Stimulated activated CD8-positive, alpha-beta memory T cell treated with anti-CD3 and anti-CD28 coated beads, Interleukin-7, amount 100 ng/mL, for 24 hours (primary cell): ENCODE measurements around the gene RIMBP3B.
"Not testable (repeated sequence)": the region's sequence is repeated elsewhere in the genome, so short reads cannot be mapped to it uniquely, and the experiment has no call there.

Experiments
- DNase-seq: peaks from one replicate; pipeline ENCODE4 v3.0.0-alpha.2; 2020; ENCODE audit warnings: low read depth

The RIMBP3B gene, protein sequence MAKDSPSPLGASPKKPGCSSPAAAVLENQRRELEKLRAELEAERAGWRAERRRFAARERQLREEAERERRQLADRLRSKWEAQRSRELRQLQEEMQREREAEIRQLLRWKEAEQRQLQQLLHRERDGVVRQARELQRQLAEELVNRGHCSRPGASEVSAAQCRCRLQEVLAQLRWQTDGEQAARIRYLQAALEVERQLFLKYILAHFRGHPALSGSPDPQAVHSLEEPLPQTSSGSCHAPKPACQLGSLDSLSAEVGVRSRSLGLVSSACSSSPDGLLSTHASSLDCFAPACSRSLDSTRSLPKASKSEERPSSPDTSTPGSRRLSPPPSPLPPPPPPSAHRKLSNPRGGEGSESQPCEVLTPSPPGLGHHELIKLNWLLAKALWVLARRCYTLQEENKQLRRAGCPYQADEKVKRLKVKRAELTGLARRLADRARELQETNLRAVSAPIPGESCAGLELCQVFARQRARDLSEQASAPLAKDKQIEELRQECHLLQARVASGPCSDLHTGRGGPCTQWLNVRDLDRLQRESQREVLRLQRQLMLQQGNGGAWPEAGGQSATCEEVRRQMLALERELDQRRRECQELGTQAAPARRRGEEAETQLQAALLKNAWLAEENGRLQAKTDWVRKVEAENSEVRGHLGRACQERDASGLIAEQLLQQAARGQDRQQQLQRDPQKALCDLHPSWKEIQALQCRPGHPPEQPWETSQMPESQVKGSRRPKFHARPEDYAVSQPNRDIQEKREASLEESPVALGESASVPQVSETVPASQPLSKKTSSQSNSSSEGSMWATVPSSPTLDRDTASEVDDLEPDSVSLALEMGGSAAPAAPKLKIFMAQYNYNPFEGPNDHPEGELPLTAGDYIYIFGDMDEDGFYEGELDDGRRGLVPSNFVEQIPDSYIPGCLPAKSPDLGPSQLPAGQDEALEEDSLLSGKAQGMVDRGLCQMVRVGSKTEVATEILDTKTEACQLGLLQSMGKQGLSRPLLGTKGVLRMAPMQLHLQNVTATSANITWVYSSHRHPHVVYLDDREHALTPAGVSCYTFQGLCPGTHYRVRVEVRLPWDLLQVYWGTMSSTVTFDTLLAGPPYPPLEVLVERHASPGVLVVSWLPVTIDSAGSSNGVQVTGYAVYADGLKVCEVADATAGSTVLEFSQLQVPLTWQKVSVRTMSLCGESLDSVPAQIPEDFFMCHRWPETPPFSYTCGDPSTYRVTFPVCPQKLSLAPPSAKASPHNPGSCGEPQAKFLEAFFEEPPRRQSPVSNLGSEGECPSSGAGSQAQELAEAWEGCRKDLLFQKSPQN (N-terminal part only)

DNA sequence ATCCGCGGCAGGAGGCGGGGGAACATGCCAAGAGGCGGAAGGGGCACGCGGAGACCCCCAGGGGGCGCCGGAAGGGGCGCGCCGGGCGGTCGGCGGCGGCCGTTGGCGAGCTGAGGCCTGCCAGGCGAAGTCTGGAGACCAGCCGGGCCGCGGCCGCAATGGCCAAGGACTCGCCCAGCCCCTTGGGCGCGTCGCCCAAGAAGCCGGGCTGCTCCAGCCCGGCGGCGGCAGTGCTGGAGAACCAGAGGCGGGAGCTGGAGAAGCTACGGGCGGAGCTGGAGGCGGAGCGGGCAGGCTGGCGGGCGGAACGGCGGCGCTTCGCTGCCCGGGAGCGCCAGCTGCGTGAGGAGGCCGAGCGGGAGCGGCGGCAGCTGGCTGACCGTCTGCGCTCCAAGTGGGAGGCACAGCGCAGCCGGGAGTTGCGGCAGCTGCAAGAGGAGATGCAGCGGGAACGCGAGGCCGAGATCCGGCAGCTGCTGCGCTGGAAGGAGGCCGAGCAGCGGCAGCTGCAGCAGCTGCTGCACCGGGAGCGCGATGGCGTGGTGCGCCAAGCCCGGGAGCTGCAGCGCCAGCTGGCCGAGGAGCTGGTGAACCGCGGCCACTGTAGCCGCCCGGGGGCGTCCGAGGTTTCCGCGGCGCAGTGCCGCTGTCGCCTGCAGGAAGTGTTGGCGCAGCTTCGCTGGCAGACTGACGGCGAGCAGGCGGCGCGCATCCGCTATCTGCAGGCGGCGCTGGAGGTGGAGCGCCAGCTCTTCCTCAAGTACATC lies at the start of gene RIMBP3B:
Gene RIMBP3B, plus strand, starts transcription at position 51 of the 767 bp plus-strand sequence. Its CDS starts 108 bp downstream, at position 159.
- not testable (repeated sequence) for DNase-seq

DNA sequence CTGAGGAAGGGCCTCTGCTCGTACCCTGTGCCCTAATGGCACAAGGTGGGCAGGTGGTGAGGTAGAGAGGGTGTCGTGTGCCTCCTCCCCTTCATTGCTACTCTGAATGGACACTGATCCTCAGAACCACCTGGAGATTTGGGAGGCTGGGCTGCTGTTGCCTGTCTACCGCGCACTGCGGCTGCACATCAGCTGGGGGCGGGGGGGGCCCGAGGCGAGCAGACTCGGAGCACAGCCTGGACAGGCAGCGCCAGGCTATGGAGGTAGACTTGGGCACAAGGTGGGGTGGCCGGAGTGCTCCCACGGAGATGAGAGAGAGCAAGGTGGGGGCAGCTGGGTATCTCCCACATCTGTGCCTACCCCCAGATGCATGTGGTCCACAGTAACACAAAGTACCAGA lies 26.0 kb upstream of the RIMBP3B start:
- not testable (repeated sequence) for DNase-seq

DNA sequence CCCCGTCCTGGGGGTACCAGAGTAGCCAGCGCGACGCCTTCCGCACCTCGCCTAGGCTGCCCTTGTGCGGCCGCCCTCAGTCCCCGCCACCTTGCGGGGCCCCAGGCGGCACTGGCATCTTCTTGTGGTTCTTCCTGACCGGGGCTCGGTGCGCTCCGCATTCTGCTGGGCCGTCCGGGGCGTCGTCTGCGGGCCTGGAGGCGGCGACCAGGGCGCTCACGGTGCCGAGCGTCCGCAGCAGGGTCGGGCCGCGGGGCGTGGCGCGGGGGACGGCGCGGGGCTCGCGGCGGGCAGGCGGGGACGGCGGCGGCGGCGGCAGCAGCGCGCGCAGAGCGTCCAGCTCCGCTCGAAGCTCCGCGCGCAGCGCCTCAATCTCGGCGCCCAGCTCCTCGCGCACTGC lies 23.0 kb upstream of the RIMBP3B start:
- DNase-seq: not testable (repeated sequence)

DNA sequence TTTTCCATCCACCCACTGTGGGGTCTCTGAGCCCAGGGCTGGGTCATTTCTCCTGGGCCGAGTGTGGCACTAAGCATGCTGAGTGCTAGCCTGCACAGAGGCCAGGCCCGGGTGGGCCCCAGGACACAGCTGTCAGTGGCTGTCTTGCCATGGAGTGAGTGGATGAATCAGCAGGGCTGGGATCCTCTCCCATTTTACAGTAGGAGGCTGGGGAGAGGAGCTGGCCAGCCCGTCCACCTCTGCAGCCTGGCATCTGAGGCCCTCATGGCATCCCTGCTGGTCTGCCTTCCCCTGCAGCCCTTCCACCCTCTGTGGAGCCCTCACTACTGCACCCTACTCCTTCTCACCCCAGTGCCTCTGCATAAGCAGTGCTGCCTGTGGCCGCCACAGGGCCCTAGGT lies 21.1 kb upstream of the RIMBP3B start:
- DNase-seq: not testable (repeated sequence)

DNA sequence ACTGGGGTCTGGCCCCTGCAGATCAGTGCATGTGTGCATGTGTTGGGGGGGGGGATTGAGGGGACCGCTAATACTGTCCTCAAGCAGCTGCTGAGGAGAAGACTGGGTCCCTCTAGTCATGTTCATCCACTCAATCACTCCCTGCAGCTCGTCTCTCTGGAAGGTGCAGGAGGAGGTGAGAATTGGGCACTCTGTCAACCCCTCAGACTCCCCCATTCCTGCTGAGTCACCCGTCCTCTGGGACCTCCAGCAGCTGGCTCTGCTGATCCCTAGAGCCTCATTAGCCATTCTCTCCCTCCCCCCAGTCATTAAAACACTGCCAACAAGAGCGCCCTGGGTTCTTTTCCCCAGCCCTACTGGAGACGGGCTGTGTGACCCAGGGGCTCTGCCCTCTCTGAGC lies 20.5 kb upstream of the RIMBP3B start:
- DNase-seq: not testable (repeated sequence)

DNA sequence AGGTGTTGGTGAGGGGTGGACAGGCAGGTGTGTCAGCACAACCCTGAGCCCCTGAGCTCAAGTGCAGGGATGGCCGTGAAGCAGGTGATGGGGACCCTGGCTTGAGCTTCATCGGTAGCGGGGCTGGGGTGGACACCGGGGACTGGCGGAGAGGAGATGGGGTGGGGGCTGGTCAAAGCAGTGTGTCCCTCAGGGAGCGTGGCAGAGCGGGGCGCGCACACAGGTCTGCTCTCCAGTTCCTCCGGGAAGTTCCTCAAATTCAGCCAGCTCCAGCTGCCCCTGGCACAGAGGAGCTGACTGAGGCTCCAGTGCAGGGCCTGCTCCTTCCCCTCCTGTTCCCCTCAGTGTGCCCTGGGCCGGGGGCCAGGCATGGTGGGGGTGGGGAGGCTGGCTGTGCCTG lies 19.7 kb upstream of the RIMBP3B start:
- DNase-seq: not testable (repeated sequence)

DNA sequence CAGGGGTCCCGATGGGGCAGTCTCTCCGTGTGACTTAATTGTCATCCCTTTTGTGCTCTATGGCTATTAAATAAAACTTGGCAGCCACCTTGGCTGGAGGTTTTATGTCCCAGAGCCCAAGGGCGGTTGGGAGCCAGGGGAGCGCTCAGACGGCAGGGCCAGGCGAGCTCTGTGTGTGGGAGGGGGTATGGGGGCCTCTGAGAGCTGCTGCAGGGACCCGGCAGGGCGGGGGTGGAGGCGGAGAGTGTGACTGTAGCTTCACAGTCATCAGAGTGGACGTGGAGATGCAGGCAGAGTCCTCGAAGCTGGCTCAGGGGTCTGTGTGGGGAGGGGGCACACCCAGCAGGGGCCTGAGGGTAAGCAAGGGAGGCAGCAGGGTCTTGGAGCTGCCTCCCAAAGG lies 19.2 kb upstream of the RIMBP3B start:
- DNase-seq: not testable (repeated sequence)

DNA sequence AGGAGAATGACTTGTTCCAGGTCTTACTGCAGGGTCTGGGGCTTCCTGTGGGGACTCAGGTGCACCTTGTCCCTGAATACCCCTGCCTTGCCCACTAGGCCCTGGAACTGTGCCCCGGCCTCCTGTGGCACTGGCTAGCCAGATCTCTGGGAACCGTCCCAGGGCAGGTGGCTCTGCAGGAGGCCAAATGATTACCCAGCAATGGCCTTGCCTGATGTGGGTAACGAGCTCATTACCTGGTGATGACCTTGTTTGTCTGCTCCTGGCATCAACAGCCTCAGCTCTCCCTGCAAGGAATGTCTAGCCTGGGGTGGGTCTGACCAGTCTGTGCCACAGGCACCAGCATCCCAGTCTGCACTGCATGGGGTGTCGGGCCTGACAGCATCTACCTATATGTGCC lies 18.2 kb upstream of the RIMBP3B start:
- DNase-seq: not testable (repeated sequence)

DNA sequence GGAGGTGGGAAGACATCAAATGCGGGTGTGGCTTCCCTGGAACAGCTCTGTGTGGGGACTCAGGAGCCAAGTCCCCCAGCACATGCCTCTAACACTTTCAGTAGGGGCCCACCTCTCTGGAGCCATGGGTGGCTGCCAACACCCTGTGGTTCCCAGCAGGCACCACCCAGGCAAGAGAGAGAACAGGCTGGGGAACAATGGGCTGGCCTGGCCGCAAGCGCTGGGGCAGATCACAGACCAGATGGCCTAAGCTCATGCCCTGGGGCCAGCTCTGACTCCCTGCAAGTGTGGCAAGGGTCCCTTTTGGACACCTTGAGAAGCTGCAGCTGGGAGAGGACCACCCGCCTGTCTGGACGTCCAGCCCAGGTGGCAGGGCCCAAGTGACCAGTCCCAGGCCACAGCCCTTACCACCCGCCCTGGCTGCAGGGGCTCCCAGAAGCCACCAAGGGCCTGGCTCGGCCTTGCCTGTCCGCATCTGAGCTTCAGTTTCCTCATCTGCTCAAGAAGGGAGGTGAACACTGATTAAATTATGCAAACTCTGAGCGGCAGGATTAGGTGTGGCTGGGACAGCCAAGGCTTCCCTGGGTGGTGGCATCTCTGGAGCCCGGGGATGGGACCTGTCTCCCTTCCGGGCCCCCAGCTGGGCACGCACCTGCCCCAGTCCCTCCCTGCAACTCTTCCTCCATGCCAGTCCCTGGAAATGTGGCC lies 14.8 kb upstream of the RIMBP3B start:
- not testable (repeated sequence) for DNase-seq

DNA sequence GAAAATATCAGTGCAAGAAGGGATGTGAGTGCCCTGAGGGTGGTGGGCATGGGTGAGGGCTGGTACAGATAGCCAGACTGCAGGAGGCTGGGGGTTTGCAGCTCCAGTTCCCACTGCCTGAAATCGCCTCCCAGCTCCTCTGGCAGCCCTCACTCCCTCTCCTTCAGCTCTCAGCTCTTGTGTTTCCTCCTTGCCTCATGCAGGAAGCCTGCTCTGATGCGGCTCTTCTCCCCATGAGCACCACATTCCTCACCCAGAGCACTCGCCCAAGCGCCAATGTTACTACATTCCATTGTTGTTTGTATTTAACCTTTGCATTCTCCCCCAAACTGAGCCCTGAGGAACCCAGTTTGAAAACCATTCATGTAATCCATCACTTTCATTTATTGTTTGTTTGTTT lies 7.7 kb upstream of the RIMBP3B start:
- DNase-seq: not testable (repeated sequence)

DNA sequence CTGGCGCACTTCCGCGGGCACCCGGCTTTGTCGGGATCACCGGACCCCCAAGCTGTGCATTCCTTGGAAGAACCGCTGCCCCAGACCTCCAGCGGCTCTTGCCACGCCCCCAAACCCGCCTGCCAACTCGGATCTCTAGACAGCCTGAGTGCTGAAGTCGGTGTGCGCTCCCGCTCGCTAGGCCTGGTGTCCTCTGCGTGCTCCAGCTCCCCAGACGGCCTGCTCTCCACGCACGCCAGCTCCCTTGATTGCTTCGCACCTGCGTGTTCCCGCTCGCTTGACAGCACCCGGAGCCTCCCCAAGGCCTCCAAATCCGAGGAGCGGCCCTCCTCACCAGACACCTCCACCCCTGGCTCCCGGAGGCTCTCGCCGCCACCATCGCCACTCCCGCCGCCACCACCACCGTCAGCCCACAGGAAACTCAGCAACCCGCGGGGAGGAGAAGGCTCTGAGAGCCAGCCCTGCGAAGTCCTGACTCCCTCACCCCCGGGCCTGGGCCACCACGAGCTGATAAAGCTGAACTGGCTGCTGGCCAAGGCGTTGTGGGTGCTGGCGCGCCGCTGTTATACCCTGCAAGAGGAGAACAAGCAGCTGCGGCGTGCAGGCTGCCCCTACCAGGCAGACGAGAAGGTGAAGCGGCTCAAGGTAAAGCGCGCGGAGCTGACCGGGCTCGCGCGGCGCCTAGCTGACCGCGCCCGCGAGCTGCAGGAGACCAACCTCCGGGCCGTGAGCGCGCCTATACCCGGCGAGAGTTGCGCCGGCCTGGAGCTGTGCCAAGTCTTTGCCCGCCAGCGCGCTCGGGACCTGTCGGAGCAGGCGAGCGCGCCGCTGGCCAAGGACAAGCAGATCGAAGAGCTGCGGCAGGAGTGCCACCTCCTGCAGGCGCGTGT lies 1.2 kb downstream of the RIMBP3B start:
- not testable (repeated sequence) for DNase-seq

DNA sequence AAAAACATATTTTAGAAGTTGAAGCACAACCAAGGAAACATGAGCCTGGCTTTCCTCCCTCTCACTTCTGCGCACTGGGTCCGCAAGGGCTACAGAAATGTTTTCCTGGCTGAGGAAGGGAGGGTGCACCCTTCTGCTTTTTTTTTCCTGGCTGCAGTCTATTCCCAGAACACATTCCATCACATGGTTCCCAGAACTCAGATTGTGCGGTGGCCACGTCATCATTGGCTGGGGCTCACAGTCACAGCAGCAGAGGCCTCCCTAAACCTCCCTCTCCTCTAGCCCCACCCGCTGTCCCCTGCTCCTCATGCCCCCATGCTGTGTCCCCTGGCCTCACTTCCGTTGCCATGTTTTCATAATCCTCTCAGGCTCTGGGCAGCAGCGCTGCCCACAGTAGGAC lies 5.9 kb downstream of the RIMBP3B start:
- DNase-seq: not testable (repeated sequence)

DNA sequence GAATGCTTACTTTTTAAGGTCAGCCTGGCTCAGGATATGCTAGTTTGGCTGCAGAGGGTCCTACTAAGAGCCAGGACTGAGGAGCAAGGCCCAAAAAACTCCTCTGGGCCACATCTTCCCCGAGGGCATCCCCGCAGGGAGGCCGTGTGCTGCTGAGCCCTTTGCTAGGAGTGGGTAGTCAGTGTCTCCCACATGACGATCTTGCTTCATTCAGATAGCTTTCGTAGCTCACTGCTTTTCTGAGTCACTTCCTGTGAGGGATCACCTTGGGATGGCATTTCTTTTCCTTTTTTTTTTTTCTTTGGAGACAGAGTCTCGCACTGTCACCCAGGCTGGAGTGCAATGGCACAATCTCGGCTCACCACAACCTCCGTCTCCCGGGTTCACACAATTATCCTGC lies 6.5 kb downstream of the RIMBP3B start:
- DNase-seq: not testable (repeated sequence)

DNA sequence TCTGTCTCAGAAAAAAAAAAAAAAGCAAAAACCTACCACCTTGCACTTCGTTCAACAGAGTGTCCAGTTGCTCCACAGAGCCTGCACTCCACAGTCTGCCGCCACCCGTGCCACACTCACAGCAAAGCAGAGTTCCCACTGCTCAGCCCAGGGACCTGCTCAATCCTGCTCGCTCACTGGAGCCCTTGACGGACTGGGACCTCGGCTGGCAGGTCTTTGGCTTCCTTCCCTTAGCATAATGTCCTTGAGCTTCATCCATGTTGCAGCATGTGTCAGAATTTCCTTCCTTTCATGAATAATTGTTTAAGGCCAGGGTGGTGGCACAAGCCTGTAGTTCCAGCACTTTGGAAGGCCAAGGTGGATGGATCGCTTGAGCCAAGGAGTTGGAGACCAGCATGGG lies 11.1 kb downstream of the RIMBP3B start:
- not testable (repeated sequence) for DNase-seq

DNA sequence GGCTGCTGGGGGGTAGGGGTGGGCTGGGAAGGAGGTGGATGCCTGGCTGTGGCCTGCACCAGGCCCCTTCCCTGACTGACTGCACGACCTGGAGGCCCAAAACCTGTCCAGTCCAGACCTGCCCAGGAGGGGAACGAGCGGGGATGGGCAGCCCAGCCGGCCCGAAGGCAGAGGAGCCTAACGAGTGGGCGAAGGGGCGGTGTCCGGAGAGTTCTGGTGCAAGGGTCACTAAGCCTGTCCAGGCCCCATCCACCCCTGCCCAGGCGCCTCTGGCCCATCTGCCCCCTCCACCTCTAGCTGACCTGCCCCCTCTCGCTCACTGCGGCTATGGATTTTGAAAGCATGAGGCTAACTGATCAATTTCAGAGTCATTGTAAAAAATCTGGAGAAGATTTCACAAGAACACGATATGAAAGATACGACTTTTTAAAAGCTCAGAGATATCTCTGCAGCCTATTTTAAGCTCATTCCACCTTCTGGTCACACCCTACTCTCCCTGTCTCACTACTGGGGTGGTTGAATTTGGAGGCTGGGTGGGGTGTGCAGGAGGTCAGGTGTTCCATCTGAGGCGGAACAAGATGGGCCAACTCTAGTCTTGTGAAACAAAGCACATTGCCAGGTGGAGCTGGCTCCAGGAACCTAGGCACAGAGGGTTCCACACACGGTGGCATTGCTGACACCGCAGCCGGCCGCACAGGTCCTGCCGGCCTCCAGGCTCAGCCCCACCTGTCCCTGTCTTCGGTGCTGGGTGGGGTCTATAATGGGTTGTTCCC lies 17.8 kb downstream of the RIMBP3B start:
- not testable (repeated sequence) for DNase-seq

DNA sequence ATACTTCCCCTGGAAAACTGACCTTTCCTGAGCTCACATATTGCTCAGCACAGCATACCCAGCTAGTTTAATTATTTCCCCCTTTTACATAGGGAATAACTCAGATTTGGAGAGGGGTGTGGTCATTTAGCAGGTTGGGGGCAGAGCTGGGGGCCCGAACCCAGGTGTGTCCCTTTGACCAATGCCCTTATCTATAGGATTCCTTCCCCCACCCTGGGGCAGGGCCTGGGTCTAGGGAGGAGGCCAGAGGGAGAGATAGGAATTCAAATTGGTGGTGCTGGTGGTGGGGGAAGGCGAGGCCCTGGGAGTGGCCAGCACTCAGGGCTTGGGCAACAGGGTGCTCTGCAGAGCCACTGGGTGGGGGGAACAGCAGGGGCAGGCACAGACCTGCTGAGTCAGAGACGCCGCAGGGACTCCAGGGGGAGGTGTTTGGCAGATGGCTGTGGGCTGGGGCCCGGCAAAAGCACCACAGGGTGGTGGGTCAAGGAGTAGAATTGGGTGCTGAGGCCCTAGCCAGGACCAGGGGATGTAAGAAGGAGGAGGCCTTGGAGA lies 19.3 kb downstream of the RIMBP3B start:
- not testable (repeated sequence) for DNase-seq

DNA sequence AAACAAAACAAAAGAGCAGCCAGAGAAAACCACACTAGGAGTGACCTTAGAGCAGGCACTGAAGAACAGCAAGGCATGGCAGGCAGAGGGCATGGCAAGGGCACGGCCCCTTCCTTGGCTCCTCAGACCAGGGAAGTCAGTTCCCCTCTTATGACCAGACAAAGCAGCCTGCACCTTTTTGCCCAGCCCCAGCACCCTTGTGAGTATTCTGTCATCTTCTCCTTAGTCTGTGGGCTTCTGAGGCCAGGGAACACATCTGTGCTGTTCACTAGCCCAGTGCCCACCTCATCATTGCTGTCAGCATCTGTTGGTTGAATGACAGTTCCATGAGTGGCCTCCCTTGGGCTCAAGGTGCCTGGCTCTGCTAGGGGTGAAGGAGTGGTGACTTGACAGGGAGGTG lies 23.6 kb downstream of the RIMBP3B start:
- not testable (repeated sequence) for DNase-seq

DNA sequence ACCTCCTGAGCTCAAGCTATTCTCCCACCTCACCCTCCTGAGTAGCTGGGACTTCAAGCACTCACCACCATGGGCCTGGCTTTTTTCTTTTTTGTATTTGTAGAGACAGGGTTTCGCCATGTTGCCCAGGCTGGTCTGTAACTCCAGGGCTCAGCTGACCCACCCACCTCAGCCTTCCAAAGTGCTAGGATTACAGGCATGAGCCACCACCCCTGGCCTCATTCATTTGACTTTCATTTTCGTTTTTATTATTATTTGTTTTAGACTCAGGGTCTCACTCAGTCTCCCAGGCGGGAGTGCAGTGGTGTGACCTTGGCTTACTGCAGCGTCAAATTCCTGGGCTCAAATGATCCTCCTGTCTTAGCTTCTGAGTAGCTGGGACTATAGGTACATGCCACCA lies 24.2 kb downstream of the RIMBP3B start:
- DNase-seq: not testable (repeated sequence)
